ENCODE data around the gene GPHA2.

DNA sequence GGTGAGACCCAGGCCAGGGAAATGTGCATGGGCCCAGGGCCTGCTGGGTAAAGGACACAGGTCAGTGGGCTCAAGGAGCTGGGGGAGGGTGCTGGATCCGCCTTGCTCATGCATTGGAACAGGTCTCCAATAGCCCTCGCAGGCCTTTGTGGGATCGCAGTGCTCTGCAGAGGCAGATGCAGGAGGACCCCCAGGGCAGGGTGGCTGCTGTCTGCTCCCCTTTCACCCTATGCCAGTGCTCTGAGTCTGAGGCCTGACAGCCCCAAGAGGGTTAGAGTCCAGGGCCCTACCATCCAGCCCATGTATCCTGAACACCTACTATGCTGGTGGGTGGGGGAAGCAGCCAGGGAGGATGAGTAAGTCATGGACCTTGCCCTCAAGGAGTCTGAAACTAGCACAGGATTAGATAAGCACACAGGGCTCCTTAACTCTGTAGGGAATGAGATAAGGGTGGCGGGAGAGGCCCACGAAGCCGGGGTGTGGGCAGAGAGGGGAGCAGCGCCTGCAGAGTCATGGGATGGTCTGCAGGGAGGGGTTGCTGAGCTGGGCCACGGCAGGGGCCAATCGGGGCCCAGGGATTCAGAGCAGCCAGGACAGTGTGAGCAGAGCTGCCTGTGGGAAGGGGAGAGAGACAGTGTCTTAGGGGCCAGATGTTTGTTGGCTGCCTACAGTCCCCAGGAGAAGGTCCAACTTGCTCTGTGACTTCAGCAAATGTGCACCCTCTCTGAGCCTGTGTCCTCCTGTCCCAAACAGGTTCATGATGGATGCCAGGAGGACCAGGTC, 46.8 kb downstream of the GPHA2 start:
- no peak for TF ChIP-seq EP300 (IDR thresholded peaks at IDR 0.05)
- TF ChIP-seq, protein P1, sequence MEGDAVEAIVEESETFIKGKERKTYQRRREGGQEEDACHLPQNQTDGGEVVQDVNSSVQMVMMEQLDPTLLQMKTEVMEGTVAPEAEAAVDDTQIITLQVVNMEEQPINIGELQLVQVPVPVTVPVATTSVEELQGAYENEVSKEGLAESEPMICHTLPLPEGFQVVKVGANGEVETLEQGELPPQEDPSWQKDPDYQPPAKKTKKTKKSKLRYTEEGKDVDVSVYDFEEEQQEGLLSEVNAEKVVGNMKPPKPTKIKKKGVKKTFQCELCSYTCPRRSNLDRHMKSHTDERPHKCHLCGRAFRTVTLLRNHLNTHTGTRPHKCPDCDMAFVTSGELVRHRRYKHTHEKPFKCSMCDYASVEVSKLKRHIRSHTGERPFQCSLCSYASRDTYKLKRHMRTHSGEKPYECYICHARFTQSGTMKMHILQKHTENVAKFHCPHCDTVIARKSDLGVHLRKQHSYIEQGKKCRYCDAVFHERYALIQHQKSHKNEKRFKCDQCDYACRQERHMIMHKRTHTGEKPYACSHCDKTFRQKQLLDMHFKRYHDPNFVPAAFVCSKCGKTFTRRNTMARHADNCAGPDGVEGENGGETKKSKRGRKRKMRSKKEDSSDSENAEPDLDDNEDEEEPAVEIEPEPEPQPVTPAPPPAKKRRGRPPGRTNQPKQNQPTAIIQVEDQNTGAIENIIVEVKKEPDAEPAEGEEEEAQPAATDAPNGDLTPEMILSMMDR (IDR thresholded peaks at IDR 0.05), result no peak

Data from ovary (tissue), 3 donors.